Endodermal cell (in vitro differentiated cells): ENCODE data around the gene GALK2. TPM values are rescaled to one million over a fixed set of nuclear protein-coding genes. Genes with fewer than 3 reads are reported as not detected.

ENCODE experiments used
- DNase-seq: peaks from one replicate; pipeline ENCODE4 v3.0.0-alpha.2; 2017
- H3K27ac ChIP-seq: 2 replicates; pipeline ENCODE4 v1.5.1; 2013; ENCODE audit warnings: mild to moderate bottlenecking, low read depth, low read length, moderate library complexity
- H3K27me3 ChIP-seq: 2 replicates; pipeline ENCODE4 v1.6.1; 2013; ENCODE audit warnings: mild to moderate bottlenecking, low read length, moderate library complexity; ENCODE audit not compliant: insufficient read depth, control insufficient read depth, poor library complexity, severe bottlenecking
- H3K36me3 ChIP-seq: 2 replicates; pipeline ENCODE4 v1.7.0; 2013; ENCODE audit warnings: mild to moderate bottlenecking, low read length, moderate library complexity; ENCODE audit not compliant: control insufficient read depth, insufficient read depth
- H3K4me1 ChIP-seq: one replicate; pipeline ENCODE4 v1.7.0; 2013; ENCODE audit warnings: low read length; ENCODE audit not compliant: control insufficient read depth, insufficient read depth
- H3K4me3 ChIP-seq: 2 replicates; pipeline ENCODE4 v1.5.1; 2013; ENCODE audit warnings: mild to moderate bottlenecking, low read length, moderate library complexity
- H3K9ac ChIP-seq: 2 replicates; pipeline ENCODE4 v1.6.1; 2013; ENCODE audit warnings: mild to moderate bottlenecking, low read length, moderate library complexity; ENCODE audit not compliant: poor library complexity, severe bottlenecking; ENCODE audit errors: extremely low read depth
- H3K9me3 ChIP-seq: 2 replicates; pipeline ENCODE4 v1.6.1; 2013; ENCODE audit warnings: mild to moderate bottlenecking, low read length, moderate library complexity; ENCODE audit not compliant: control insufficient read depth
- H3K27ac Mint-ChIP-seq: 2 replicates; pipeline ENCODE4 v1.8.0; 2020; ENCODE audit warnings: mixed read lengths
- H3K27me3 Mint-ChIP-seq: 2 replicates; pipeline ENCODE4 v1.8.0; 2021; ENCODE audit warnings: mild to moderate bottlenecking, mixed read lengths; ENCODE audit not compliant: insufficient read depth
- H3K36me3 Mint-ChIP-seq: 2 replicates; pipeline ENCODE4 v1.8.0; 2020; ENCODE audit warnings: low read depth, mixed read lengths
- H3K4me1 Mint-ChIP-seq: 2 replicates; pipeline ENCODE4 v1.8.0; 2020; ENCODE audit warnings: mixed read lengths
- H3K4me3 Mint-ChIP-seq: 2 replicates; pipeline ENCODE4 v1.8.0; 2020; ENCODE audit warnings: mild to moderate bottlenecking, moderate library complexity, mixed read lengths
- H3K9me3 Mint-ChIP-seq: 2 replicates; pipeline ENCODE4 v1.8.0; 2020; ENCODE audit warnings: mild to moderate bottlenecking, mixed read lengths
- WGBS, 2 experiments: methylation state at CpG; one replicate each; pipeline versions ENCODE4 v1.1.5 to v1.1.7; 2013; ENCODE audit warnings: missing lambda C conversion rate in 2 of 2, mixed read lengths in 1 of 2; ENCODE audit not compliant: insufficient coverage in 1 of 2, insufficient read length in 1 of 2; 5-methylcytosine and 5-hydroxymethylcytosine counted together
- total RNA-seq, 2 donors: library from RNA; stranded (reverse); fragmentation: NEBNext Ultra II Directional in 1 of 2; extraction: Animal tissue kit (Norgen Biotek cat#: 25700) in 1 of 2; gene quantifications; 2 replicates in 1 of 2; 3 replicates in 1 of 2; pipeline ENCODE4 v1.2.1, GENCODE V29; 2021
- TF ChIP-seq, protein P1 (sequence below): fragments of 200-600 bp; sonication (generic); conservative IDR thresholded peaks from 2 replicates; pipeline ENCODE4 v1.5.0; 2021; ENCODE audit warnings: antibody characterized with exemption, mild to moderate bottlenecking

The GALK2 gene
- total RNA-seq, 2 donors from 2014 or later: 13.4 to 19.1 TPM

DNA sequence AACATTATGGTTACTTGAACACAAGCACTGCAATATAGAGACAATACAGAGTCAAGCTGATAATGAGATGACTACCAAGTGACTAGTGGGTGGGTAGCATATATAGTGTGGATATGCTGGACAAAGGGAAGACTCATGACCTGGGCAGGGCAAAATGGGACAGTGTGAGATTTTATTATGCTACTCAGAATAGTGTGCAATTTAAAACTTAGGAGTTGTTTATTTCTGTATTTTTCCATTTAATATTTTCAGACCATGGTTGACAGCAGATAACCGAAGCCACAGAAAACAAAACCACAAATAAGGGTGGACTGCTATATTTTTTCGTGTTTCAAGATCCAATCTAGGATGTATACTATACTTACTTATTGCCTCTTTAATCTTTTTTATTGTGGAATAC is 19.6 kb downstream of the GALK2 start:
- no peak overlapping the region for H3K4me3 Mint-ChIP-seq
- H3K27me3 ChIP-seq: no peaks in the 10 kb centered on the region
- no peaks in the 10 kb centered on the region for H3K4me1 Mint-ChIP-seq
- H3K36me3 ChIP-seq: no peaks in the 10 kb centered on the region
- TF ChIP-seq, protein P1, sequence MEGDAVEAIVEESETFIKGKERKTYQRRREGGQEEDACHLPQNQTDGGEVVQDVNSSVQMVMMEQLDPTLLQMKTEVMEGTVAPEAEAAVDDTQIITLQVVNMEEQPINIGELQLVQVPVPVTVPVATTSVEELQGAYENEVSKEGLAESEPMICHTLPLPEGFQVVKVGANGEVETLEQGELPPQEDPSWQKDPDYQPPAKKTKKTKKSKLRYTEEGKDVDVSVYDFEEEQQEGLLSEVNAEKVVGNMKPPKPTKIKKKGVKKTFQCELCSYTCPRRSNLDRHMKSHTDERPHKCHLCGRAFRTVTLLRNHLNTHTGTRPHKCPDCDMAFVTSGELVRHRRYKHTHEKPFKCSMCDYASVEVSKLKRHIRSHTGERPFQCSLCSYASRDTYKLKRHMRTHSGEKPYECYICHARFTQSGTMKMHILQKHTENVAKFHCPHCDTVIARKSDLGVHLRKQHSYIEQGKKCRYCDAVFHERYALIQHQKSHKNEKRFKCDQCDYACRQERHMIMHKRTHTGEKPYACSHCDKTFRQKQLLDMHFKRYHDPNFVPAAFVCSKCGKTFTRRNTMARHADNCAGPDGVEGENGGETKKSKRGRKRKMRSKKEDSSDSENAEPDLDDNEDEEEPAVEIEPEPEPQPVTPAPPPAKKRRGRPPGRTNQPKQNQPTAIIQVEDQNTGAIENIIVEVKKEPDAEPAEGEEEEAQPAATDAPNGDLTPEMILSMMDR: no peak
- no peak overlapping the region for H3K4me3 ChIP-seq
- WGBS, 2 experiments: 92% methylated on average over 2 of the region's 2 CpGs; no CpG with 5 or more reads in 1 of the 2 experiments
- H3K9me3 ChIP-seq: no peaks in the 10 kb centered on the region
- H3K4me1 ChIP-seq: no peaks in the 10 kb centered on the region
- H3K27ac Mint-ChIP-seq: no peak overlapping the region
- H3K27me3 Mint-ChIP-seq: no peaks in the 10 kb centered on the region
- no peak overlapping the region for H3K27ac ChIP-seq
- peaks cover 5% of the 10 kb centered on the region for H3K36me3 Mint-ChIP-seq
- no peak for DNase-seq
- no peak overlapping the region for H3K9ac ChIP-seq
- H3K9me3 Mint-ChIP-seq: no peaks in the 10 kb centered on the region

DNA sequence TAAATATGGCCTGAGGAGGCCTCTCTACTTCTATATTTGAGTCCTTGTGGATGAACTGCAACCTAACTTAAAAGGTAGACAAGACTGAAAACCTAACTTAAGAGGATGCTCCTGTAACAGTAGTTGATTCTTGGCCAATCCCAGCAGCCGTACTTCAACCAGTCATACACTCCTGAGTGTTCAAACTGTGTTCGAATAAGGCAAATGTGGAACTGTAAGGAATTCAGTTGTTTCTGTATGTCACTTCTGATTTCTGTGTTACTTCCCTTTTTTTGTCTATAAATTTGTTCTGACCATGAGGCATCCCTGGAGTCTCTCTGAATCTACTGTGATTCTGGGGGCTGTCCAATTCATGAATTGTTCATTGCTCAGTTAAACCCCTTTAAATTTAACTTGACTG is 20.5 kb downstream of the GALK2 start:
- Histone ChIP-seq H3K27ac (no peak overlapping the region), H3K9me3 (no peaks in the 10 kb centered on the region), H3K4me3 (no peak overlapping the region), H3K9ac (no peak overlapping the region), H3K4me1 (no peaks in the 10 kb centered on the region), H3K36me3 (no peaks in the 10 kb centered on the region), H3K27me3 (no peaks in the 10 kb centered on the region)
- Mint-ChIP-seq H3K27ac (peak overlapping the region; percentile 27), H3K4me1 (no peaks in the 10 kb centered on the region), H3K9me3 (no peaks in the 10 kb centered on the region), H3K4me3 (no peak overlapping the region), H3K27me3 (no peaks in the 10 kb centered on the region), H3K36me3 (peaks cover under 1% of the 10 kb centered on the region)
- no peak for DNase-seq
- TF ChIP-seq, protein P1: no peak
- WGBS, 2 experiments: 94 to 100% methylated on average over 2 of the region's 2 CpGs

DNA sequence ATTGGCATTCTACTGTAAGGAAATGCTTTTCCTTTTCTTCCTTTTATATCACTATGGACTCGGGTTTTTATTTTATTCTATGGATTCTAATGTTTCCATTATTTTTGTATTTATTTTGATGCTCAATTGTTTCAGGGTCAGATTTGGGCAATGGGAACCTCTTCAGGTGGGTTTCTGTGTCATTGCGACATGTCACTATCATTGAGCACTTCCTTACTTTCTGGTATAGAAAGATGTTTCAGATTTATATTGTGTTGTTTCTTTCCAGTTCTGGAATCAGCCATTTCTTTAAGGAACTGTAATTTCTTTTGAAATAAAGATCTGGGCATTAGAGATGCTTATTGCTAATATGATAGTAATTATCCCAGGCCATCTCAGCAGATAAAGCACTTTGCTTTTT is 21.8 kb downstream of the GALK2 start:
- Mint-ChIP-seq H3K27ac (no peak overlapping the region), H3K4me1 (no peaks in the 10 kb centered on the region)

More for the DNA sequence above, 21.8 kb downstream of the GALK2 start:
- H3K9ac ChIP-seq: no peak overlapping the region
- H3K27ac ChIP-seq: no peak overlapping the region
- no peak for DNase-seq
- no peaks in the 10 kb centered on the region for H3K9me3 Mint-ChIP-seq
- H3K27me3 Mint-ChIP-seq: no peaks in the 10 kb centered on the region
- H3K36me3 Mint-ChIP-seq: no peaks in the 10 kb centered on the region
- no peak overlapping the region for H3K4me3 ChIP-seq
- 100% methylated on average over 1 of the region's 2 CpGs; no CpG with 5 or more reads in 1 of the 2 experiments for WGBS, 2 experiments
- no peaks in the 10 kb centered on the region for H3K9me3 ChIP-seq
- H3K36me3 ChIP-seq: no peaks in the 10 kb centered on the region
- no peaks in the 10 kb centered on the region for H3K4me1 ChIP-seq
- TF ChIP-seq, protein P1: no peak
- no peaks in the 10 kb centered on the region for H3K27me3 ChIP-seq
- no peak overlapping the region for H3K4me3 Mint-ChIP-seq
